Activated CD8-positive, alpha-beta T cell treated with anti-CD3 and anti-CD28 coated beads, Interleukin-2, amount 10 ng/mL, durations not matched to agents 7 days and 5 days (primary cell): ENCODE measurements around the gene DPH2. TPM values are rescaled to one million over a fixed set of nuclear protein-coding genes. Genes with fewer than 3 reads are reported as not detected.
A peak's percentile ranks its signal among the peaks of the same experiment; 100 is the strongest.

ENCODE experiments used
- ATAC-seq: fragments of 150-1000 bp; cut with Tn5 transposase; one replicate; pipeline ENCODE4 v1.10.0; 2021; ENCODE audit warnings: moderate library complexity
- CTCF ChIA-PET: fragments of 350-600 bp; sonication (Branson Sonifier 250); formaldehyde crosslinking; loops from one replicate; lab custom pipeline; 2021; ENCODE audit warnings: antibody characterized with exemption; lab: Charles Lee
- POLR2A ChIA-PET: fragments of 350-600 bp; sonication (Branson Sonifier 250); formaldehyde crosslinking; loops from one replicate; lab custom pipeline; 2021; ENCODE audit warnings: antibody characterized with exemption; lab: Charles Lee
- DNase-seq: peaks from one replicate; pipeline ENCODE4 v3.0.0-alpha.2; 2020
- H3K27ac Mint-ChIP-seq: one replicate; pipeline ENCODE4 v1.8.0; 2021; ENCODE audit warnings: mild to moderate bottlenecking, mixed read lengths
- H3K27me3 Mint-ChIP-seq: one replicate; pipeline ENCODE4 v1.8.0; 2021; ENCODE audit warnings: low read depth, mixed read lengths
- H3K36me3 Mint-ChIP-seq: one replicate; pipeline ENCODE4 v1.8.0; 2021; ENCODE audit warnings: low read depth, mixed read lengths
- H3K4me1 Mint-ChIP-seq: one replicate; pipeline ENCODE4 v1.8.0; 2021; ENCODE audit warnings: low read depth, mixed read lengths
- H3K4me3 Mint-ChIP-seq: one replicate; pipeline ENCODE4 v1.8.0; 2021; ENCODE audit warnings: mild to moderate bottlenecking, mixed read lengths
- H3K9me3 Mint-ChIP-seq: one replicate; pipeline ENCODE4 v1.8.0; 2022; ENCODE audit warnings: mixed read lengths; ENCODE audit not compliant: insufficient read depth
- total RNA-seq, 2 experiments: library from RNA; stranded (reverse); gene quantifications; one replicate each; pipeline ENCODE4 v1.2.3, GENCODE V29; 2021

The DPH2 gene
- total RNA-seq, 2 experiments from 2014 or later = 32.4 to 32.9 TPM

DNA sequence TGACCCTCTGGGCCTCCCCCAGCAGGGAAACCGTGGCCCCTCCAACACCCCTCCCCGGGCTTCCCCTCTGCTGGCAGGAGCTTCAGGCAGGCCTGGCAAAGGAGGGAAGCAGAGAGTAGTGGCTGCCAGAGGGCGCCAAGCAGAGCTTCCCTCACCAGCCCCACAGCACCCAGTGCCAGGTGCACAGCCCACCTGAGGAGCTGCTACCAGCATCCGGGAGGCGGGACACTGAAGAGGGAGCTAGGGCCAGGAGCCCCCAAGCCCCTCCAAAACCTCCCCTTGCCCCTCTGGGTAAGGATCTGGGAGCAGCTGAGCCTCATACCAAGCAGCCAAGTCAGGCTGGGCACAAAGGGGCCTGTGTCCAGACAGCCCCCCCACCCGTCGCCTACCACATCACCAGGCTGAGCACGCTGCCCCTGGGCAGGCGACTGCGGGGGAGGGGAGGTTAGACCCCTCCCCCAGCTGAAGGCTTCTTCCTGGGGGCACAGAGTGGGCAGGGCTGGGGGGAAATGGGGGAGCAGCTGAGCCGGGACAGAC lies 41.2 kb downstream of the DPH2 start:
- H3K9me3 Mint-ChIP-seq = no peaks in the 10 kb centered on the region
- no peaks in the 10 kb centered on the region for H3K36me3 Mint-ChIP-seq
- no peak overlapping the region for H3K4me3 Mint-ChIP-seq
- H3K27me3 Mint-ChIP-seq = no peaks in the 10 kb centered on the region
- DNase-seq = no peak
- no peak for ATAC-seq
- H3K4me1 Mint-ChIP-seq = peaks cover 10% of the 10 kb centered on the region
- H3K27ac Mint-ChIP-seq = no peak overlapping the region
- ChIA-PET CTCF (interaction anchor here (2.4 kb wide), 1 partner anchor 25 kb away, joined by 9 read pairs; no protein-coding TSS in a partner anchor), POLR2A (interaction anchor here (1.6 kb wide), 1 partner anchor 18 kb away, joined by 3 read pairs; no protein-coding TSS in a partner anchor)

DNA sequence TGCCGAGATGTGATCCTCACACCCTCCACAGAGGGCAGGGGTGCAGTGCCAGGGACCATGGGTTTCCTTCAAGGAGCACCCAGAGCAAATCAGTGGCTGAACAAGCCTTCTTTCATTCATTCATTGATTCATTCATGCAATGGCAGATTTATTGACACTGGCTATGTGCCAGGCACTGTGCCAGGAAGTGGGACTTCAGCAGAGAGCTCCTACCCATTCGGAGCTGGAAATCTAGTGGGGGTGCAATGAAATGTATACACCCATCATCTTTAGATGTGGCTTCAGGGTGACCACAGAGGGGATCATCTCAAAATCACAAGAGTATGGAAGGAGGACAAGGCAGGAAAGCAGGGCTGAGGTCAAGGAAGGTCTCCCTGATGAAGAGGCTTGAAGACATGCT lies 42.6 kb downstream of the DPH2 start:
- ATAC-seq = no peak
- H3K9me3 Mint-ChIP-seq = no peaks in the 10 kb centered on the region
- H3K36me3 Mint-ChIP-seq = no peaks in the 10 kb centered on the region
- no peak for DNase-seq
- H3K27ac Mint-ChIP-seq = no peak overlapping the region
- peaks cover 10% of the 10 kb centered on the region for H3K4me1 Mint-ChIP-seq
- H3K27me3 Mint-ChIP-seq = no peaks in the 10 kb centered on the region
- CTCF ChIA-PET = no interaction called here
- POLR2A ChIA-PET = no interaction called here
- no peak overlapping the region for H3K4me3 Mint-ChIP-seq

DNA sequence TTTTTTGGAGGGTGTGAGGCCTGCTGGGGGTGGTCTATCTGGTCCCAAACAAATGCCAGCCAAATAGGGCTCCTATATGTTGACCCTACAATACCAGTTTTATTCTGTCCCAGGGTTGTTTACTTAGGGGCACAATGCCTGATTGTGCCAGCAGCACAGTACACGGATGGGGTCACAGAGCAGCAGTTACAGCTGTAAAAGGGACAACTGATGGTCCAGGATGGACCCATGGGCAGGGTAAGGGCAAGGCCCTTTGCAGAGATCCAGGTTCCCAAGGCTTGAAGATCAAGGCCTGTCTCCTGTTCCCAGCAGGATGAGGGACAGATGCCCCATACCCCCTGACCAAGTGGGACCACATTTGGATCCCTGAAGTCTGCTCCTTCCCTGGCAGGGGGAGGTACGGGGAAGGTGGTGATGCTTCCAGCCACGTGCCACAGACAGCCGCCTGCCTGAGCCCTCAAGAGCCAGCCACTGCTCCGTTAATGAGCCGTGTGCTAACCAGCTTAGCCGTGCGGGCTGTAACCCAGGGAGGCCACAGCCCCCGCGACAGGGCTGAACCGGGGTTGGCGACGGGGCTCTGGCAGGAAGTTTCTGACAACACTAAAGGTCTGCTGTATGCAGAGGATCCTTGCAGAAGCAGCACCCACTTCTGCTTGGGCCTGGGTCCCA lies 43.3 kb downstream of the DPH2 start:
- H3K9me3 Mint-ChIP-seq = no peaks in the 10 kb centered on the region
- H3K27me3 Mint-ChIP-seq = no peaks in the 10 kb centered on the region
- no peak overlapping the region for H3K27ac Mint-ChIP-seq
- peak; percentile 47 for ATAC-seq
- no peak overlapping the region for H3K4me3 Mint-ChIP-seq
- peaks cover 10% of the 10 kb centered on the region for H3K4me1 Mint-ChIP-seq
- DNase-seq = no peak
- CTCF ChIA-PET = interaction anchor here (3.3 kb wide), 1 partner anchor 8 kb away, joined by 17 read pairs; no protein-coding TSS in a partner anchor
- POLR2A ChIA-PET = interaction anchor here (0.6 kb wide), 1 partner anchor 22 kb away, joined by 3 read pairs; no protein-coding TSS in a partner anchor
- no peaks in the 10 kb centered on the region for H3K36me3 Mint-ChIP-seq

DNA sequence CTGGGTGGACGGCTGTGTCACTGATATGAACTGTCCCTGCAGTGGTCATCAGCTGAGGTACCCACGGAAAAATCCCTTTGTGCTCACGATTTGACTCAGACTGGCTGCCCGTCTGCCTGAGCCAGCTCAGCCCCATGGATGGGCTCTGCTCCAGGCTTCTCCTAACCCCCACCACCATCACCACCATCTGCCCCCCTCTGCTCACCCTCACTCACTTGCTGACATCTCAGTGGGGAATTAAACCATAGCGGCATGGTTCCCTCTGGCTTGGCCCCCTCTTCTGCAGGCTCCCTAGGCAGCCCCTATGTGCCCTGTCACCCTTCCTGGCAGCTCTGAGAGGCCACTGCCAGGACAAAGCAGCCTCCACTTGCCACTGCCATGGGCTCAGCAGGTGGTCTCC lies 44.1 kb downstream of the DPH2 start:
- ChIA-PET CTCF (interaction anchor here (0.7 to 3.3 kb wide), 5 partner anchors 9 to 33 kb away, joined by 3 to 17 read pairs (median 4); no protein-coding TSS in a partner anchor), POLR2A (interaction anchor here (0.6 to 0.7 kb wide), 2 partner anchors 21 to 29 kb away, joined by 3 read pairs; no protein-coding TSS in a partner anchor)
- ATAC-seq (no peak), DNase-seq (no peak)
- Mint-ChIP-seq H3K9me3 (no peaks in the 10 kb centered on the region), H3K36me3 (no peaks in the 10 kb centered on the region), H3K4me3 (no peak overlapping the region), H3K27me3 (no peaks in the 10 kb centered on the region), H3K27ac (no peak overlapping the region), H3K4me1 (peaks cover 10% of the 10 kb centered on the region)

DNA sequence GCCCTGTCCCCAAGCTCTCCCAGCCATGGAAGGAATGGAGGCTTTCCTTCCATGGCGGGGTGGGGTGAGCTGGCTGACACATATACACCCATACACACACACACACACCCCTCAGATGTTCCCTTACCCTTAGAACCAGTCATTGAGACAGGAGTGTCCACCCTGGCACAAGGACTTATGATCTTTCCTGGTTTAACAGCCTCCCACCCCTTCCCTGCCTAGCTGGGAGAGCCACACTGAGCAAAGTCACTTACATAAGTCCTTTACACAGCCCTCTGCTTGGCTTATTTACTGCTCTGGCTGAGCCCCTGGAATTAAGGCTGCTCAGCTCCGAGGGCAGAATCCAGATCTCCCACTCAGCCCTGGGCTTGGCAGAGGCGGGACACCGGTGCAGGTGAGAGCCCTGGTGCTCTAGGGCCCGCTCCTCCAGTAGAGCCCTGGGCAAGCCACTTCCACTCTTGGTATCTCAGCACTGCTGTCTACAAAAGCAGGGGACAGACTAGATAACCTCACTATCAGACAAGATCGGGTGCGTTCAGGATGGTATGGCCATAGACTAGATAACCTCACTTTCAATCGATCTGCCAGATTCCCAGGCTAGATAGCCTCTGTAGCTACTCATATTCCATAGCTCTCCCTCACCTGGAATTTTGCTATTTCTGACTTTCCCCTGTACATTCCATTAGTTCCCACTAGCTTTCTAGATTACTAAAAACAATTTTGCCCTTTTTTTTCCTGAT lies 44.7 kb downstream of the DPH2 start:
- ChIA-PET CTCF (interaction anchor here (0.7 to 3.3 kb wide), 6 partner anchors 9 to 33 kb away, joined by 3 to 17 read pairs (median 4); no protein-coding TSS in a partner anchor), POLR2A (interaction anchor here (0.7 kb wide), 1 partner anchor 29 kb away, joined by 3 read pairs; no protein-coding TSS in a partner anchor)
- no peaks in the 10 kb centered on the region for H3K9me3 Mint-ChIP-seq
- H3K27ac Mint-ChIP-seq = no peak overlapping the region
- H3K27me3 Mint-ChIP-seq = no peaks in the 10 kb centered on the region
- ATAC-seq = no peak
- peaks cover 10% of the 10 kb centered on the region for H3K4me1 Mint-ChIP-seq
- H3K4me3 Mint-ChIP-seq = no peak overlapping the region
- DNase-seq = no peak
- no peaks in the 10 kb centered on the region for H3K36me3 Mint-ChIP-seq

DNA sequence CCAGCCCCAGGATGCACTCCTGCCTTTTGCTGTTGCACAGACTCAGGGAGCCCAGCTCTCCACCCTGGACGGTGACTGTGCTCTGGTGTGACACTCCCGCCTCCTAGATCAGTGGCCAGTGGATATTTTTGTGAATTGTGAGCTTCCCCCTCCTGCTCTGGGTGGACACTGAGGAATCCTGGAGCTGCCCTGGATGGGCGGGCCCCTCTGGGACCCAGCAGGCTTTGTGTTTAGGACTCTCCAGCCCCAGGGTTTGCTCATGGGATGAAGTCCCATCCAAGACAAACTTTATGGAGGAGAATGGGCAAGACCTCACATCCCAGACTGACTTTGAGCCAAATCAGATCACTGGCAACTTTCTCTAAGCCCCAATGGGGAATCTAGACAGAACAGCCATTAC lies 45.4 kb downstream of the DPH2 start:
- Mint-ChIP-seq H3K36me3 (no peaks in the 10 kb centered on the region), H3K4me1 (peaks cover 10% of the 10 kb centered on the region), H3K27ac (no peak overlapping the region), H3K9me3 (no peaks in the 10 kb centered on the region), H3K27me3 (no peaks in the 10 kb centered on the region), H3K4me3 (no peak overlapping the region)
- no peak for ATAC-seq
- ChIA-PET POLR2A (interaction anchor here (0.6 kb wide), 1 partner anchor 41 kb away, joined by 3 read pairs; no protein-coding TSS in a partner anchor), CTCF (interaction anchor here (0.9 to 3.3 kb wide), 4 partner anchors 10 to 32 kb away, joined by 3 to 17 read pairs (median 4); no protein-coding TSS in a partner anchor)
- no peak for DNase-seq

DNA sequence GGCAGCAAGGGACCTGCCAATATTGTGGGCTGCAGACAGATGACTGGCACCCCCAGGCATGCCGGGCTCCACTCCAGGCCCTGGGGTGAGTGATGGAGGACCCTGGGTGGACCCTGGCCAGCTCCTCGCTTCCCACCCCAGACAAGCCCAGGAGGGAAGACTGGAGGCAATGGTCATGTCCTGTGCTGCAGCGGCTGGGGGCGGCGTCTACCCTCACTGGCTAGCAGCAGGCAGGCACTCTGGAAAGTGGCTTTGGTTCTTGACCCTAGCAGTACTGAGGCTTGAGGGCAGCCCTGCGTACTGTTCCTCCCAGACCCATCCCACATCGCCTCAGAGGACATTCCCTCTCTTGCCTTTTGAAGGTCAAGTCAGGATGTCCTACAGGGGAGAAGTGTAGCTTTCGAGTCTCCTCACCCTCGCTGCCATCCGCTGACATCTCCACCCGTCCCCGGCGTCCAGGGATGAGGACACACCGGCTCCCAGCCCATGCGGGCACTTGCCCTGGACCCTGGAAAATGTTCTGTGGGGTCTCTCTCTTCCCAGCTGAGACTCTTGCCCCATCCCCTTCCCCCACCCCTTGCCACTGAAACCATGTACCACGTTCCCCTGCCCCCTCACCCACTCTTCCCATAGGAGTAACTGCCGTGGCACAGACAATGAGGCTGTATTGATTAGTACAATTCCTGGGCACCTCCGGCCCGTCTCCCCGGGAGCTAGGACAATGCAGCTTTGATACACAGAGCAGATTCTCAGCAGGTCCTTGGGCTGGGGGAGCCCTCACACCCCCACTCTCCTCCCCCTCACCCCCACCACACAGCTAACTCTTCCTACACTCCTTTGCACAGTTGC lies 46.5 kb downstream of the DPH2 start:
- Mint-ChIP-seq H3K4me1 (peaks cover 10% of the 10 kb centered on the region), H3K27me3 (no peaks in the 10 kb centered on the region), H3K9me3 (no peaks in the 10 kb centered on the region), H3K36me3 (no peaks in the 10 kb centered on the region), H3K27ac (no peak overlapping the region), H3K4me3 (no peak overlapping the region)
- DNase-seq (no peak), ATAC-seq (no peak)
- ChIA-PET CTCF (interaction anchor here (3.3 kb wide), 1 partner anchor 11 kb away, joined by 17 read pairs; no protein-coding TSS in a partner anchor), POLR2A (no interaction called here)

DNA sequence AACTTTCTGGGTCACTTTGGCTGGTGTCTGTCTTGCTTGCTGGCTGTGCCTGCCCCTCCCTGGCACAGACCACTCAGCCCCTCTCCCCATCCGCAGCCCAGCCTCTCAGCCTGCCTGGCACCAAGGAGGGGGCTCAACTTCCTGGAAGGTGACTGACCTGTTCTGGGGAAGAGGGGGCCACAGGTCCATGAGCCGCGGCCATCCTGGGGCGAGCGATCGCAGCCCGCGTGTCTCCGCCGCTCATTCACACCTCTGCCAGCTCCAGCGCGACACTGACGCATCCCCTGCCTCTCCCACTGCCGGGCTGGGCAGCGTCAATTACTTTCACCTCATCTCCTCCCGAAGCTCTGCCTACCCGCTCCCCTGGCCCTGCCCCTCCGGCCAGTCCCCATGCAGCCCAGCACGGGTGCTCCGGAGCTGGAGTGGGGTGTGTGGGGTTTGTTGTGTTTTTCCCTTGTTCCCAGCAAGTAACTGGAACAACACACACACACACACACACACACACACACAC lies 47.1 kb downstream of the DPH2 start:
- ATAC-seq (no peak), DNase-seq (no peak)
- Mint-ChIP-seq H3K27ac (no peak overlapping the region), H3K9me3 (no peaks in the 10 kb centered on the region), H3K36me3 (no peaks in the 10 kb centered on the region), H3K4me3 (no peak overlapping the region), H3K4me1 (peaks cover 10% of the 10 kb centered on the region), H3K27me3 (no peaks in the 10 kb centered on the region)
- POLR2A ChIA-PET = no interaction called here
- CTCF ChIA-PET = no interaction called here

DNA sequence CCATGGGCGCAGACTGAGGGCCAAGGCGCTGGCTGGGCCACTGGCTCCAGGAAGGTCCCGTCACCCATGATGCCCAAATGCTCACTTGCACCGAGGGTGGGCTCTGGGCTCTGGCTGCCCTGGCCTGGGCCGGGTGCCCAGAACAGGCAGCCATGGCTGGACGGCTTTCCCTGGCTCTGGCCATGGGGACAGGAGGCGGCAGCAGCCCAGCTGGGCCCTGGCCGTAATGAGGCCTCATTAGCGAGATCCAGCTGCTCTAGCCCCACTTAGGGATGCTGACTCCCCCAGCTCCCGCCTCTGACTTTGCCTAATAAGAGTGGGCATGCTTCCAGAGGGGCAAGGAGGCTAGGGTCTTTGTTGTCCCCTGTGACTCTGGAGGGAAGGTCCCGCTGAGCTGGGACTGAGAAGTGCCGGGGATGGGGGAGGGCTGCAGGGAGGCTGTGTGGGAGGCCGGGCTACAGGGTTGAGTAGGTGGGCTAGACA lies 49.7 kb downstream of the DPH2 start:
- DNase-seq (no peak), ATAC-seq (no peak)
- ChIA-PET POLR2A (no interaction called here), CTCF (interaction anchor here (1.1 kb wide), 1 partner anchor 29 kb away, joined by 3 read pairs; no protein-coding TSS in a partner anchor)
- H3K27me3 Mint-ChIP-seq = no peaks in the 10 kb centered on the region
- H3K27ac Mint-ChIP-seq = no peak overlapping the region
- H3K36me3 Mint-ChIP-seq = no peaks in the 10 kb centered on the region
- no peaks in the 10 kb centered on the region for H3K4me1 Mint-ChIP-seq
- H3K4me3 Mint-ChIP-seq = no peak overlapping the region
- H3K9me3 Mint-ChIP-seq = no peaks in the 10 kb centered on the region

DNA sequence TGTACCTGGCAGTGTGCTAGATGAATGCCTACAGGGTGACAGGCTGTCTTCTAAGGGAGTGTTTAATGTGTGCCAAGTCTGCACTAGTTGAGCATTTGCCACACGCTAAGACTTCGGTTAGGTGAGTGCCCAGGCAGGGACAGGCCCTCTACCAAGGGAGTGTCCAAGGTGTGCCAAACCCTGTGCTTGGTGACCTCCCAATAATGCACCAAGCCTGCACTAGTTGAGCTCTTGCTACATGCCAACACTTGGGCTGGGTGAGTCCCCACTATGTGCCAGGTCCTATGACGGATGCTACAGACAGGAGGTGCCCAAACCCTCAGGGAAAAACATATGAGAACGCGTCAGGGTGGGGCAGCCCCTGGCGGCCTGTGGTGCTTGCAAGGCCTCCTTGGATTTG lies 50.7 kb downstream of the DPH2 start:
- no peak for DNase-seq
- Mint-ChIP-seq H3K4me1 (no peaks in the 10 kb centered on the region), H3K27me3 (no peaks in the 10 kb centered on the region), H3K4me3 (no peak overlapping the region), H3K27ac (no peak overlapping the region), H3K36me3 (no peaks in the 10 kb centered on the region), H3K9me3 (no peaks in the 10 kb centered on the region)
- CTCF ChIA-PET = interaction anchor here (1.2 to 2.9 kb wide), 3 partner anchors 10 to 16 kb away, joined by 3 to 11 read pairs (median 10); no protein-coding TSS in a partner anchor
- ATAC-seq = no peak
- POLR2A ChIA-PET = no interaction called here
